PC-3 (cell line): Measurements from ENCODE around the gene EEF1A2.

Experiments
- EZH2 ChIP-seq: fragments of 300-600 bp; sonication (generic); IDR thresholded peaks from one replicate; pipeline ENCODE4 v1.6.1; 2017; ENCODE audit warnings: antibody characterized with exemption, mild to moderate bottlenecking, low read length; ENCODE audit not compliant: unreplicated experiment
- EZH2phosphoT487 ChIP-seq: fragments of 300-600 bp; sonication (generic); IDR thresholded peaks from 2 replicates; pipeline ENCODE4 v1.6.1; 2018; ENCODE audit warnings: mild to moderate bottlenecking, antibody characterized with exemption, low read length, borderline replicate concordance
- TF ChIP-seq, protein P1 (sequence below): fragments of 300-600 bp; sonication (generic); conservative IDR thresholded peaks from 2 replicates; pipeline ENCODE4 v1.5.1; 2017; ENCODE audit warnings: antibody characterized with exemption, low read depth, mild to moderate bottlenecking, low read length

DNA sequence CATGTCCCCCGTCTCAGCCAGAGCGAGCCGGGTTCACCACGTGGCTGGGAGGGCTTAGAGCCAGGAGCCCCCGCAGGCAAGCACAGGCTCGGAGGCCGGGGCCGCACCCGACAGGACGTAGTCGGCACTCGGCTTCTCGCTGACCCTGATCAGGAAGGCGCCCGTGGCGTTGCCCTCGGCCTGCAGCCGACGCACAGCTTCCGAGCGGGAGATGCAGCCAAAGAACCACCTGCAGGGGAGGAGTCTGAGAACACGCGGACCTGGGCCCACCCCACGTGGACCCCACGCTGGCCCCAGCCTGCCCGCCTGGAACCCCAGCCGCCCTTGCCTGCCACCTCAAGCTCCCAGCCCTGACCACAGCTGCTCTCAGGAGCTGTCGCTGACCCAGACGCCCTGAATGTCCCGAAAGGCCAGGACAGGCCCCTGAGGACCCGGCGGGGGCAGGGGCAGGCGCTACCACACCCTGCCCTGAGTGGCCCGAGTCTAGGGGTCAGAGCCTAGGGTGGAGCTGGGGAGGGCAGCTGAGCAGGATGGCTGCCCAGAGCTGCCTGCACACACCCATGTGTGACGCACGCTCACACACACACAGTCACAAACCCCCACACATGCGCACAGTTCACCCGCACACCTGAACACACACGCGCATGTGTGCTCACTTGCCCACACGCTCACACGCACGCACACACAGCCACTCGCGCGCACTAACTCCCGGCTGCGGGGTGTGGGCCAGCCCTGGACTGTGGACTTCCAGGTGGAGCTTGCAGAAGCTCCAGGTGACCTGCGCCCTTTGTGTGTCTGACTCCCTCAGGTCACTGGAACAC, 36.2 kb upstream of the EEF1A2 start:
- TF ChIP-seq, protein P1, sequence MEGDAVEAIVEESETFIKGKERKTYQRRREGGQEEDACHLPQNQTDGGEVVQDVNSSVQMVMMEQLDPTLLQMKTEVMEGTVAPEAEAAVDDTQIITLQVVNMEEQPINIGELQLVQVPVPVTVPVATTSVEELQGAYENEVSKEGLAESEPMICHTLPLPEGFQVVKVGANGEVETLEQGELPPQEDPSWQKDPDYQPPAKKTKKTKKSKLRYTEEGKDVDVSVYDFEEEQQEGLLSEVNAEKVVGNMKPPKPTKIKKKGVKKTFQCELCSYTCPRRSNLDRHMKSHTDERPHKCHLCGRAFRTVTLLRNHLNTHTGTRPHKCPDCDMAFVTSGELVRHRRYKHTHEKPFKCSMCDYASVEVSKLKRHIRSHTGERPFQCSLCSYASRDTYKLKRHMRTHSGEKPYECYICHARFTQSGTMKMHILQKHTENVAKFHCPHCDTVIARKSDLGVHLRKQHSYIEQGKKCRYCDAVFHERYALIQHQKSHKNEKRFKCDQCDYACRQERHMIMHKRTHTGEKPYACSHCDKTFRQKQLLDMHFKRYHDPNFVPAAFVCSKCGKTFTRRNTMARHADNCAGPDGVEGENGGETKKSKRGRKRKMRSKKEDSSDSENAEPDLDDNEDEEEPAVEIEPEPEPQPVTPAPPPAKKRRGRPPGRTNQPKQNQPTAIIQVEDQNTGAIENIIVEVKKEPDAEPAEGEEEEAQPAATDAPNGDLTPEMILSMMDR = no peak
- TF ChIP-seq EZH2 (no peak), EZH2phosphoT487 (no peak)
